ENCODE results near the gene HIBCH. TPM values are rescaled to one million over a fixed set of nuclear protein-coding genes. Genes with fewer than 3 reads are reported as not detected.

The HIBCH gene
- polyA plus RNA-seq, 1 of the 3 experiments (the other 2 are of a cell fraction), result 8.4 TPM

DNA sequence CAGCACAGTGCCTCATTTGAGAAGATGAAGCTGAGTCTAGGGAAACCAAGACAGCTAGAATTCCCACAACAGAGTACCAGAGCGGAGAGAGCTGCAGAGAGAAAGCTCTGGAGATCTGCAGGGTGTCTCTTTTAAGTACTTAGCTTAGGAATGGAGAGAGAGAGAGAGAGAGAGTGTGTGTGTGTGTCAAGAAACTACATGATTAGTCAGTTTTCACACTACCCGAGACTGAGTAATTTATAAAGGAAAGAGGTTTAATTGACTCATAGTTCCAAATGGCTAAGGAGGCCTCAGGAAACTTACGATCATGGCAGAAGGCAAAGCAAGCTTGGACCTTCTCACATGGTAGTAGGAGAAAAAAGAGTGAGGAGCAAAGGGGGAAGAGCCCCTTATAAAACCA, 64.0 kb downstream of the HIBCH start:
- Histone ChIP-seq H3K79me2 (ENCODE audit: insufficient read depth) (no peaks in the 10 kb centered on the region), H3K4me1 (ENCODE audit: control insufficient read depth in 1 of 2, insufficient read depth in 2 of 2, low read depth in 1 of 2, low read length in 1 of 2) (no peaks in the 10 kb centered on the region), H3F3A (replicated peaks; ENCODE audit: insufficient read depth) (peaks cover 3% of the 10 kb centered on the region), H4K20me1 (ENCODE audit: insufficient read depth) (no peaks in the 10 kb centered on the region), H3K27ac (ENCODE audit: low read depth in 2 of 2, low read length in 1 of 2) (no peak overlapping the region), H3K36me3 (replicated peaks in 1 of 2; ENCODE audit: control insufficient read depth in 1 of 2, insufficient read depth in 2 of 2, low read length in 1 of 2) (peaks cover 44 to 56% of the 10 kb centered on the region in 2 experiments), H3K9me3 (no peaks in the 10 kb centered on the region), H2AFZ (ENCODE audit: low read depth) (no peak overlapping the region), H3K9ac (no peak overlapping the region), H3K4me2 (no peak overlapping the region), H3K9me2 (no peaks in the 10 kb centered on the region), H3K4me3 (ENCODE audit: low read depth in 2 of 2, low read length in 1 of 2) (no peak overlapping the region), H3K27me3 (ENCODE audit: insufficient read depth) (no peaks in the 10 kb centered on the region)
- POLR2A ChIA-PET, result no interaction called here
- CTCF ChIA-PET, result interaction anchor here (0.6 to 1.4 kb wide), 3 partner anchors 12 to 123 kb away, joined by 3 read pairs; no protein-coding TSS in a partner anchor
- DNase-seq, result no peak
- TF ChIP-seq FOSL2 (IDR thresholded peaks at IDR 0.05; ENCODE audit: borderline replicate concordance, low read depth) (no peak), EZH2phosphoT487 (IDR thresholded peaks at IDR 0.05; ENCODE audit: borderline replicate concordance, low read depth) (no peak), EP300 (IDR thresholded peaks at IDR 0.05; ENCODE audit: borderline replicate concordance in 1 of 2, low read depth in 1 of 2, low read length in 1 of 2) (no peak), POLR2AphosphoS5 (IDR thresholded peaks at IDR 0.05; ENCODE audit: low read depth, low read length) (no peak), YY1 (IDR thresholded peaks at IDR 0.05; ENCODE audit: low read depth) (no peak), NRF1 (IDR thresholded peaks at IDR 0.05; ENCODE audit: low read depth, low read length) (no peak), ELF1 (IDR thresholded peaks at IDR 0.05) (no peak), MXI1 (IDR thresholded peaks at IDR 0.05; ENCODE audit: low read depth, low read length) (no peak), GATA2 (CRISPR knock-in tag; IDR thresholded peaks at IDR 0.05) (no peak), NFIC (IDR thresholded peaks at IDR 0.05; ENCODE audit: borderline replicate concordance) (no peak), MEF2A (IDR thresholded peaks at IDR 0.05; ENCODE audit: borderline replicate concordance, low read depth) (no peak), FOXM1 (IDR thresholded peaks at IDR 0.05; ENCODE audit: low read depth) (no peak), TCF12 (IDR thresholded peaks at IDR 0.05) (no peak), SMC3 (IDR thresholded peaks at IDR 0.05; ENCODE audit: low read depth, low read length) (no peak), RXRA (IDR thresholded peaks at IDR 0.05; ENCODE audit: borderline replicate concordance, low read depth) (no peak)
- TF ChIP-seq, protein P1, sequence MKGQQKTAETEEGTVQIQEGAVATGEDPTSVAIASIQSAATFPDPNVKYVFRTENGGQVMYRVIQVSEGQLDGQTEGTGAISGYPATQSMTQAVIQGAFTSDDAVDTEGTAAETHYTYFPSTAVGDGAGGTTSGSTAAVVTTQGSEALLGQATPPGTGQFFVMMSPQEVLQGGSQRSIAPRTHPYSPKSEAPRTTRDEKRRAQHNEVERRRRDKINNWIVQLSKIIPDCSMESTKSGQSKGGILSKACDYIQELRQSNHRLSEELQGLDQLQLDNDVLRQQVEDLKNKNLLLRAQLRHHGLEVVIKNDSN (IDR thresholded peaks at IDR 0.05; ENCODE audit: borderline replicate concordance, low read depth), result no peak
- TF ChIP-seq, protein P2, sequence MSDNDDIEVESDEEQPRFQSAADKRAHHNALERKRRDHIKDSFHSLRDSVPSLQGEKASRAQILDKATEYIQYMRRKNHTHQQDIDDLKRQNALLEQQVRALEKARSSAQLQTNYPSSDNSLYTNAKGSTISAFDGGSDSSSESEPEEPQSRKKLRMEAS (IDR thresholded peaks at IDR 0.05; ENCODE audit: low read depth), result no peak
- TF ChIP-seq, protein P3, sequence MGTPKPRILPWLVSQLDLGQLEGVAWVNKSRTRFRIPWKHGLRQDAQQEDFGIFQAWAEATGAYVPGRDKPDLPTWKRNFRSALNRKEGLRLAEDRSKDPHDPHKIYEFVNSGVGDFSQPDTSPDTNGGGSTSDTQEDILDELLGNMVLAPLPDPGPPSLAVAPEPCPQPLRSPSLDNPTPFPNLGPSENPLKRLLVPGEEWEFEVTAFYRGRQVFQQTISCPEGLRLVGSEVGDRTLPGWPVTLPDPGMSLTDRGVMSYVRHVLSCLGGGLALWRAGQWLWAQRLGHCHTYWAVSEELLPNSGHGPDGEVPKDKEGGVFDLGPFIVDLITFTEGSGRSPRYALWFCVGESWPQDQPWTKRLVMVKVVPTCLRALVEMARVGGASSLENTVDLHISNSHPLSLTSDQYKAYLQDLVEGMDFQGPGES (IDR thresholded peaks at IDR 0.05; ENCODE audit: low read depth, low read length), result no peak
- TF ChIP-seq, protein P4, sequence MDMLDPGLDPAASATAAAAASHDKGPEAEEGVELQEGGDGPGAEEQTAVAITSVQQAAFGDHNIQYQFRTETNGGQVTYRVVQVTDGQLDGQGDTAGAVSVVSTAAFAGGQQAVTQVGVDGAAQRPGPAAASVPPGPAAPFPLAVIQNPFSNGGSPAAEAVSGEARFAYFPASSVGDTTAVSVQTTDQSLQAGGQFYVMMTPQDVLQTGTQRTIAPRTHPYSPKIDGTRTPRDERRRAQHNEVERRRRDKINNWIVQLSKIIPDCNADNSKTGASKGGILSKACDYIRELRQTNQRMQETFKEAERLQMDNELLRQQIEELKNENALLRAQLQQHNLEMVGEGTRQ (IDR thresholded peaks at IDR 0.05; ENCODE audit: borderline replicate concordance, low read depth, low read length), result no peak
- TF ChIP-seq, protein P5, sequence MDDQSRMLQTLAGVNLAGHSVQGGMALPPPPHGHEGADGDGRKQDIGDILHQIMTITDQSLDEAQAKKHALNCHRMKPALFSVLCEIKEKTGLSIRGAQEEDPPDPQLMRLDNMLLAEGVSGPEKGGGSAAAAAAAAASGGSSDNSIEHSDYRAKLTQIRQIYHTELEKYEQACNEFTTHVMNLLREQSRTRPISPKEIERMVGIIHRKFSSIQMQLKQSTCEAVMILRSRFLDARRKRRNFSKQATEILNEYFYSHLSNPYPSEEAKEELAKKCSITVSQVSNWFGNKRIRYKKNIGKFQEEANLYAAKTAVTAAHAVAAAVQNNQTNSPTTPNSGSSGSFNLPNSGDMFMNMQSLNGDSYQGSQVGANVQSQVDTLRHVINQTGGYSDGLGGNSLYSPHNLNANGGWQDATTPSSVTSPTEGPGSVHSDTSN (IDR thresholded peaks at IDR 0.05), result no peak
- WGBS (ENCODE audit: low lambda C conversion rate), result 98% methylated on average over 3 of the region's 3 CpGs

Data from SK-N-SH (cell line).